DOHH2 (cell line): ENCODE measurements around the gene WWOX.

Experiments used
- EZH2phosphoT487 ChIP-seq: fragments of 200-600 bp; sonication (generic); IDR thresholded peaks from 2 replicates; pipeline ENCODE4 v1.6.1; 2017; ENCODE audit warnings: borderline replicate concordance, mild to moderate bottlenecking, antibody characterized with exemption, low read length, moderate library complexity, mixed read lengths
- TF ChIP-seq, protein P1 (sequence below): fragments of 200-600 bp; sonication (generic); IDR thresholded peaks from one replicate; pipeline ENCODE4 v1.5.1; 2014; ENCODE audit warnings: antibody characterized with exemption, mild to moderate bottlenecking, low read depth, low read length; ENCODE audit not compliant: poor library complexity, severe bottlenecking

DNA sequence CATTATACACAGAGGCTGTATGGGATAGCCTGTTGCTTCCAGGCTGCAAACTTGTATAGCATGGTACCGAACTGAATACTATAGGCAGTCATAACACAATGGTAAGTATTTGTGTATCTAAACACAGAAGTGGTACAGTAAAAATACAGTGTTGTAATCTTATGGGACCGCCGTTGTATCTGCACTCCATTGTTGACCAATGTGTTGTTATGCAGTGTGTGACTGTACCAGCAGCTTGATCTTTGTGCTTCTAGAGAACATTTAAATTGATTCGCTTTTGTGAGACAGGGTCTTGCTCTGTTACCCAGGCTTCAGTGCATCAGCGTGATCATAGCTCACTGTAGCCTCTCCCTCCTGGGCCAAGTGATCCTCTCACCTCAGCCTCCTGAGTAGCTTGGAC, 31.5 kb downstream of the WWOX start:
- TF ChIP-seq, protein P1, sequence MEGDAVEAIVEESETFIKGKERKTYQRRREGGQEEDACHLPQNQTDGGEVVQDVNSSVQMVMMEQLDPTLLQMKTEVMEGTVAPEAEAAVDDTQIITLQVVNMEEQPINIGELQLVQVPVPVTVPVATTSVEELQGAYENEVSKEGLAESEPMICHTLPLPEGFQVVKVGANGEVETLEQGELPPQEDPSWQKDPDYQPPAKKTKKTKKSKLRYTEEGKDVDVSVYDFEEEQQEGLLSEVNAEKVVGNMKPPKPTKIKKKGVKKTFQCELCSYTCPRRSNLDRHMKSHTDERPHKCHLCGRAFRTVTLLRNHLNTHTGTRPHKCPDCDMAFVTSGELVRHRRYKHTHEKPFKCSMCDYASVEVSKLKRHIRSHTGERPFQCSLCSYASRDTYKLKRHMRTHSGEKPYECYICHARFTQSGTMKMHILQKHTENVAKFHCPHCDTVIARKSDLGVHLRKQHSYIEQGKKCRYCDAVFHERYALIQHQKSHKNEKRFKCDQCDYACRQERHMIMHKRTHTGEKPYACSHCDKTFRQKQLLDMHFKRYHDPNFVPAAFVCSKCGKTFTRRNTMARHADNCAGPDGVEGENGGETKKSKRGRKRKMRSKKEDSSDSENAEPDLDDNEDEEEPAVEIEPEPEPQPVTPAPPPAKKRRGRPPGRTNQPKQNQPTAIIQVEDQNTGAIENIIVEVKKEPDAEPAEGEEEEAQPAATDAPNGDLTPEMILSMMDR, result no peak
- TF ChIP-seq EZH2phosphoT487, result no peak
